Measurements from ENCODE around the gene MESD. TPM values are rescaled to one million over a fixed set of nuclear protein-coding genes. Genes with fewer than 3 reads are reported as not detected.

The MESD gene
- polyA plus RNA-seq, 1 of the 3 experiments (the other 2 are of a cell fraction): 15.2 TPM

GRCh38 chr15:80953953-80954778, 35.5 kb downstream of the MESD start:
- Histone ChIP-seq H3K9ac (no peak overlapping the region), H3K9me2 (no peaks in the 10 kb centered on the region), H3K27me3 (ENCODE audit: insufficient read depth) (no peaks in the 10 kb centered on the region), H4K20me1 (ENCODE audit: insufficient read depth) (0 out of 2 replicates have a peak, but pooled peaks cover 3% of the 10 kb centered on the region), H3F3A (replicated peaks; ENCODE audit: insufficient read depth) (no peaks in the 10 kb centered on the region), H3K36me3 (replicated peaks in 1 of 2; ENCODE audit: control insufficient read depth in 1 of 2, insufficient read depth in 2 of 2, low read length in 1 of 2) (peaks cover 13 to 23% of the 10 kb centered on the region in 2 experiments), H2AFZ (ENCODE audit: low read depth) (no peak overlapping the region), H3K4me1 (ENCODE audit: control insufficient read depth in 1 of 2, insufficient read depth in 2 of 2, low read depth in 1 of 2, low read length in 1 of 2) (peaks cover 0 to 6% of the 10 kb centered on the region in 2 experiments; a peak in 2 of 4 replicates), H3K9me3 (no peaks in the 10 kb centered on the region), H3K4me2 (no peak overlapping the region), H3K27ac (ENCODE audit: low read depth in 2 of 2, low read length in 1 of 2) (no peak overlapping the region), H3K4me3 (ENCODE audit: low read depth in 2 of 2, low read length in 1 of 2) (no peak overlapping the region), H3K79me2 (ENCODE audit: insufficient read depth) (no peaks in the 10 kb centered on the region)
- TF ChIP-seq TEAD4 (IDR thresholded peaks at IDR 0.05; ENCODE audit: borderline replicate concordance, insufficient read depth) (no peak), CHD2 (IDR thresholded peaks at IDR 0.05; ENCODE audit: low read length, partially characterized antibody) (no peak), POLR2AphosphoS5 (IDR thresholded peaks at IDR 0.05; ENCODE audit: low read depth, low read length) (no peak), GATA2 (CRISPR knock-in tag; IDR thresholded peaks at IDR 0.05) (no peak), MEF2A (IDR thresholded peaks at IDR 0.05; ENCODE audit: borderline replicate concordance, low read depth) (no peak), ZBTB33 (IDR thresholded peaks at IDR 0.05; ENCODE audit: borderline replicate concordance, low read depth) (no peak), MXI1 (IDR thresholded peaks at IDR 0.05; ENCODE audit: low read depth, low read length) (no peak), IRF3 (IDR thresholded peaks at IDR 0.05; ENCODE audit: low read depth, low read length) (no peak), CTCF (IDR thresholded peaks at IDR 0.05) (no peak), YY1 (IDR thresholded peaks at IDR 0.05; ENCODE audit: low read depth) (no peak), USF1 (IDR thresholded peaks at IDR 0.05; ENCODE audit: borderline replicate concordance, low read depth) (no peak), NRF1 (IDR thresholded peaks at IDR 0.05; ENCODE audit: low read depth, low read length) (no peak), FOXJ3 (CRISPR knock-in tag; IDR thresholded peaks at IDR 0.05) (no peak), REST (IDR thresholded peaks at IDR 0.05; ENCODE audit: low read depth, low read length) (no peak), EZH2phosphoT487 (IDR thresholded peaks at IDR 0.05; ENCODE audit: borderline replicate concordance, low read depth) (no peak), EP300 (IDR thresholded peaks at IDR 0.05; ENCODE audit: borderline replicate concordance in 1 of 2, low read depth in 1 of 2, low read length in 1 of 2) (no peak), GABPA (IDR thresholded peaks at IDR 0.05; ENCODE audit: low read depth) (no peak)
- ChIA-PET CTCF (interaction anchor here (1.0 to 3.1 kb wide), 2 partner anchors 16 kb away, joined by 5 to 12 read pairs; no protein-coding TSS in a partner anchor), POLR2A (no interaction called here)
- no peak for DNase-seq
- WGBS (ENCODE audit: low lambda C conversion rate): 96% methylated on average over 9 of the region's 9 CpGs
